Activated naive CD8-positive, alpha-beta T cell treated with anti-CD3 and anti-CD28 coated beads, Interleukin-2, amount 50 U/mL, for 16 hours (primary cell): ENCODE measurements around the gene ZNF622.

Experiments used
- DNase-seq: peaks from one replicate; pipeline ENCODE4 v3.0.0-alpha.2; 2020; ENCODE audit warnings: low read depth, low spot score

The ZNF622 gene

DNA sequence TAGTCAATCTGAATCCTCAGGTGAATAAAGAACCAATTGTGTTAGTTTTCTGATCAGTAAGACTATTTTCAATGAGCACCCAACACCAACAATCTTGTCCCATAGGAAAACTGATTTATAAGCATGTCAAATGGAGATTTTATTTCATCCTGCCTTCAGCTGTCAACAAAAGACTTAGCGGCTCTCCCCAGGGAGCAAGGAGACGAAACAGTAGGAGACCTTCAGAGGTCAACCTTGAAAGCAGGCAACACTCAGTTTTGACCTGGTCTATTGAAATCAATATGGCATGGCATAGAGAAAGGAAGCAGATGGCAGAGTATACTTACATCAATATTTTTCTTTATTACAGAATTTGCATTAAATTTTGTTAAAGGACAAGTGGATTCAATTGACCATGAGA lies 34.1 kb downstream of the ZNF622 start:
- no peak for DNase-seq

DNA sequence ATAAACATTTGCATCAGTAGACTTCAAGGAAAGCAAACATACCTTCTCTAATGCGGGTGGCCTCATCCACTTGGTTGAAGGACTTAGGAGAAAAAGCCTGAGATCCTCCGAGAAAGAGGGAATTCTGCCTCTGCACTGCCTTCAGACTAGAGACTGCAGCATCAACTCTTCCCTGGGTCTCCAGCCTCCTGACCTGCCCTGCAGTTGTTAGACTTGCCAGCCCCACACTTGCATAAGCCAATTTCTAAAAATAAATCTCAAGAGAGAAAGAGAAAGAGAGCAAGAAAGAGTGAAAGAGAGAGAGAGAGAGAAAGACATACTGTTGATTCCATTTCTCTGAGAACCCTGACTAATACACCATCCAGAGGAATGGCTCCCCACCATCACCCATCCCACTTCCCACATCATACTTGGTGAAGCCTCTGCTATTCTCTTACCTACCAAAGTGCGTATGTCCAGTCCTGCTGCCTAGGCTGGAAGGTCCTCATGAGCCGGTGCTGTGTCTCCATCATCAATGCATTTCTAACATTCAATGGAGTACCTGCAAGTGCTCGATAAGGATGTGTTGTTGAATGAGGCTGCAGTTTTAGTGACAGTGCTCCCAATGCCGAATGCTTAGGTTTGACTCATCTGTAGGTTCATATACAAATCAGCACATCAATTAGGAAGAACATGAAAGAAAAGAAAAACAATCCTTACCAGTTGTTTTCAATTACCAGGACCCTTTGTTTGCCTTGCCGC lies 35.1 kb downstream of the ZNF622 start:
- DNase-seq: no peak

DNA sequence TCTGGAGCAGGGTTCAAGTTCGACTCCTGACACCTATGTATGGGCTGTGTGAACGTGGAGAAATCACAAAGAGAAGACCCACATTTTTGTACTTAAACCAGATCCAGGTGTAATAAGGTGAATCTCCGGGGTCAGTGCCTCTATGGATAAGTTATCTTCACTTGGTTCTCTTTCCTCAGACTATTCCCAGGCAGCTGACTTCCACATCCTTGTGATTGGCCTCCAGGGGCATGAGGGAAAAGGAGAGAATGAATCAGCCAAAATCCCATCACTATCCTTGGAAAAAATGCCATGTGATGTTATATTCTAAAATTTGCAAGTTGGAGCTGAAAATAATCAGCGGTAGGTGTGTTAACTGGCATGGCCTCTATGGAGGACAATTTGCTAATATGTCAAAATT lies 37.2 kb downstream of the ZNF622 start:
- DNase-seq: no peak

DNA sequence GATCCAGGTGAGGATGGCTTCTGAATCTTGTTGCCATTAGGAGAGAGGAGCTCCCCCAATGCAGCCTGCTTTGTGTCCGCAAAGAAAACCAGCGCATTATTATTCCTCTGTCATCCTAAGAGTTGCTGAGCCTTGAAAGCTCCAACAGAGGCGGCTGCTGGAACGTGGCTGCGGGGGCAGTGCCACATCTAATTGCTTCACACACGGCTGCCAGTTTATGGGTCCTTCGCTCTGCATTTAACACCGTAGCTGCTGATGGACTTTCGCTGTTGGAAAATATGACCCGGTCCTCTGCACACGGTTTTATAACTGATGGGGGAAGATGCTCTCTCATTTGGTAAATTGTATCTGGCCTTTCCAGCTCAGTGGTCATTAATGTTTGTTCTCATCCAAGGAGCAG lies 38.0 kb downstream of the ZNF622 start:
- no peak for DNase-seq

DNA sequence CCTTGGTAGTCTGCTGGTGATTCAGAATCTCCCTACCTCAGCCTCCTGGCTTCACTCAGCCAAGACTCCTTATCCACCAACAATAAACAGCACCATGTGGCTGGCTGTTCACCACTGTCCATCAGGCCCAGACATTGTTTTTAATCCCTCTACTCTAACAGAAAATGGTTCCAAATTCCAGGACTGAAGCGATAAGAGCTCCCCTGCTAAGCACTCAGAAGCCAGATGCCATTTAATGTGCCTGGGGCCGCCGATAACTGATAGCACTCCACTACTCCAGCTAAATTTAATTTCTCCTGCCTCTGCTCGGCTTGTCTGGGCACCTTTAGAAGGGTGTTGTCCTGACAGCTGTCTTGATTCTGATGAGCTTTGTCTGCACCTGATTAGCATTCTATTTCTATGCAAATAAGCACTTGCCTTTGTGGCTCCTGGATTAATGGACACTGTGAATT lies 47.1 kb downstream of the ZNF622 start:
- no peak for DNase-seq

DNA sequence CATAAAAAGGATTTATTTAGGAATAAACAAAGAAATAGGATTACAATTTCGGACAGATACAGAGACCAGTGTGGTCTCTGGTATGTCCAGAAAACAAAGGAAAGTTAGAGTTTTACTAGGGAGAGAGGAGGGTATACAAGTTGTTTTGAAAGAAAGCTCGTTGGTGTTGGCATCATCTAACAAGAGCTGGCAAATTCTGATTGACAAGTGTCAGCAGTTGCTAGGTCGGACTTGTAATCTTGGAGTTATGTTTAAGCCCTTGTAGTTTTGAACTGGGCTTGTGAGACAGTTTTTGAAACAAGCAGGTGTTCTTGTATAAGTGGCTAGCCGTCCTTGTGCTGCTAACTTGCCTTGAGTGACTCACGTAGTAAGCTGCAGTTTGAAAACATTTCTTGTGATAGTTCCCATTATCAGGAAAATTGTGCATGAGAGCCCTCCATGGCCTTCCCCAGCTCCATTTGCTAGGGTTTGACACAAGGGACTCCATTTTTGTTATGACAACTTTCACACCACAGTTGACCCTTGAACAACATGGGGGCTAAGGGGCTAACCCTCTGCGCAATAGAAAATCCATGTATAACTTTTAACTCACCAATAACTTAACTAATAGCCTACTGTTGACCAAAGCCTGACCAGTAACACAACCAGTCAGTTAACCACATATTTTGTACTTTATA lies 48.1 kb downstream of the ZNF622 start:
- DNase-seq: no peak

DNA sequence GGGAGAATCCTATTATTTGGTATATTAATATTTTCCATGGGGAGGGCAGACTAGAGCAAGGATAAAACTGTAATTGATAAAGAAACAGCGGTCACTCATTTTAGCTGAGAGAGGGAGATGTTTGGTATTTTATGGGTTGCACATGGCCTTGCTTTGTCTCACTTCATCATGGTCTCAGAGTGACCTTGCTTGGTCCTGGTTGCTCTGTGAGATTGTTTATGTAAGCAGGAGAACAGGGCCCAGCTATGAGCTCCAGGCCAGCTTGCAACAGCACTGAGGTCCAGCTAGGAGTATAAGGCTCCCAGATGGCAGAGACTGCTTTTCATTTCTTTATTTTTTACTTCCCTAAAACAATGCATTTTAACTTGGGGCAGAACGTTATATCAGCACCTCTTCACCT lies 50.7 kb downstream of the ZNF622 start:
- DNase-seq: no peak

DNA sequence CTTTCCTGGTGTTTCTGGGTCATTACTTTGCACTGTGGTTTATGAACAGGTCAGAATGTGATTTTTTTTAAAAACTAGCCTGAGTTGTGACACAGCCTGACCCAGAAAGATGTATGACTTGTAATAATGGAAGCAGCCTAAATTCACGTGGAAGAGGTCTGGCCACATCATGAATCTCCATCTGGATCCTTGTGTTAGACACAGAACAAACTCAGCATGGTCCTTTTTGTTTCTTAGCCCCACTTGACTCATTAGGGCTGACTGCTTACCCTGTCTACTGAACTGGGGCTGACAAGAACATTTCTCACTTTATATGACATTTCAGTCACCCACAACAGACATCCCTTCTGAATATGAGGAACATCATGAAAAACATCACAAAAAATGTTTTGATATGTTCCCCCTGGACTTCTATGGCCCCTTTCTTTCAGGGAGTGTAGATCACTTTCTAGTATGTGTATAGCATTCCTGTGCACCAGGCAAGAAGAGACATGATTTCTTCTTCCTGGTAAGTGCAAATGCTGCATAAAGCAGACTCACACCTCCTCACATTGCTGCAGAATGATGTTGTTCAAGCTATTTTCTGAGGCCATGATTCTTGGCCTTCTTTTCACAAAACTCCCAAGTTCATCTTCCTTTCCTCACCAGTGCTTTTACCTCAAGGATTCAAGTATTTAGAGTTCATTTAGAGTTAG lies 52.3 kb downstream of the ZNF622 start:
- no peak for DNase-seq

DNA sequence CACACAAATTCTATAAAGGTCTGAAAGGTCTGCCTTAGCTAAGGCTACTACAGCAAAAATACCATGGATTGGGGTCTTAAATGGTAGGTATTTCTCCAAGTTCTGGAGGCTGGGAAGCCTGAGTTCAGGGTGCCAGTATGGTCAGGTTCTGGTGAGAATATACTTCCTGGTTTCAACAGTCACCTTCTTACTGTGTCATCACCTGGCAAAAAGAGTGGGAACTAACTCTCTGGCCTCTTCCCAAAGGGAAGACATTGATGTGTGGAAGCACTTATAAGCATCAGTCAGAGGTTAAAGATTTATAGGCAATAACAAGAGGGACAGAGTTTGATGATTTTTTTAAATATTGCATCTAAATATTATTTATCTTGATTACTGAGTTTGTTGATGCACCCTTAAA lies 53.0 kb downstream of the ZNF622 start:
- DNase-seq: no peak

DNA sequence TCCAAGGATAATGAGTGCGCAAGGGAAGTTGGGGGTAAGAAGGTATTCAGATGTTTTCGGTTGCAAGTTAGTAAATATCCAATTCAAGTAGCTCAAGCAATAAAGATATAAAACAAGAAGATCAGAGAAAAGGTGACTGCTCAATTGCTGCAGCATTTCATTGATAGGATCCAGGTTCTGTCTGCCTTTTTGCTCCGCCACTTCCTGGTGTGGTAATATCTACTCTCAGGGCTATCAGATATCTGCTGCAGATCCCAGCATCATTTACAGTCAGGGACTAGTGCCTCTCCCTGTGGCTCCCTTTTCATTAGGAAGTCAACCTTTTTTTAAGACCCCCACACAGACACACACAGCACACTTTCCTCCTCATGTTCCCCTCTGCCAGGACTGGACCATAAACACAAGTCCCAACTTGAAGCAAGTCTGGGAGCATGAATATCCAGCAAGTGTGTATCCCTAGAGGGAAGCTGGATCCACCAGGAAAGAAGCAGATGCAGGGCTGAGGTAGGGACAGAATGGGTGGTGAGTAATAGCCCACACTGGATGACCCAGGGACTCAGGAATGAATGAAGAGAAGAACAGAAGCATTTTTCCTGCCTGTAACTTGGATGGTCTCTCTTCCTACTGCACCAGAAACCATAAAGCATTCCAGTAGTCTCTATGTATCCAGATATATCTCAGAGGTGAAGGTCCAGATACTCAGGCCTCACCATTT lies 53.7 kb downstream of the ZNF622 start:
- no peak for DNase-seq

DNA sequence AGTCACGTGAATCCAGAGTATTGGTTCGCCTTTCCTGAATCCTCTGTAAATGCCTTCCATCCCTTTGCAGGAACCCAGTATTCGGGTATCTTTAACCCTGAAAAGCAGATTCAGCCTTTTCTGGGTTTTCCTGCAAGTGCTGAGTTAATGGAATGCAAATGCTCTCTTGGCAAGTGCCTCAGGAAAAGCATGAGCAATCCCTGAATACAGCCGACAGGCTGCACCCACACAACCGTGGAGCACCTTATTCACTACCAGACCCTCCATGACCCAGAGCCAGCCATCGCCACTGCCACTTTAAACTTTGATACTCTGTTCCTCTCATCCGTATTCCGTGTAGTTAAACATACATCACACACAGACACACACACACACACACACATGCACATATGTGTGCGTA lies 54.4 kb downstream of the ZNF622 start:
- DNase-seq: no peak

DNA sequence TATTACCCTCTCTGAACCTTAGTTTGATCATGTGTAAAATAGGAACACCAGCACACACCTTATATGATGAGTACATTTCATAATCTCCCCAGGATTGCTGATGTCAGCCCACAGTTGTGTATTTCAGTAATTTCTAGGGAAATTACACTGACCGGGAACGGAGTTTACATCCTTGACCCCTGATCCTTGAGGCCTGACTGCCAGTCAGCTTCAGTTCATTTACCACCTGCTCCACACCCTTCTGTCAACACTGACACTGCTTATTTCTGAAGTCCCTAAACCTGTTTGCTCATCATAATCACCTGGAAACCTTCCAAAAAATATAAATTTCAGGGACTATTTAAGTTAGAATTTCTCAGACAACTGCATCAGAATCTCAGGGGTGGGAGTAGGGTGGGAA lies 55.3 kb downstream of the ZNF622 start:
- DNase-seq: no peak

DNA sequence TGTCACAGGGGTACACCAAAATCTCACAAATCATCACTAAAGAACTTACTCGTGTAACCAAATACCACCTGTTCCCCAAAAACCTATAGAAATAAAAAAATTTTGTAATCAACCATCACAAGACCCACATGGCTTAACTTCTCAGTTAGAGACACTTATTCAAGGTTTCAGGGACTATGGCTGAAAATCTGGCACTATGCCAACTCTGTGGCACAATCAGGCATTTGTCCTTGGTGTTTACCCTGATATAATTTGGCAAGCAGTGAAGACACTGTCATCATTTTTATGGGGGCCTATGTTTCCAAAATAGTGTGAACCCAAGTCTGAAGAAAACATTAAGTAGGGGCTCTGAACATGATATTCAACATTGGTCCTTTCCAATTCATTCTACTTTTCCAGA lies 59.0 kb downstream of the ZNF622 start:
- no peak for DNase-seq

DNA sequence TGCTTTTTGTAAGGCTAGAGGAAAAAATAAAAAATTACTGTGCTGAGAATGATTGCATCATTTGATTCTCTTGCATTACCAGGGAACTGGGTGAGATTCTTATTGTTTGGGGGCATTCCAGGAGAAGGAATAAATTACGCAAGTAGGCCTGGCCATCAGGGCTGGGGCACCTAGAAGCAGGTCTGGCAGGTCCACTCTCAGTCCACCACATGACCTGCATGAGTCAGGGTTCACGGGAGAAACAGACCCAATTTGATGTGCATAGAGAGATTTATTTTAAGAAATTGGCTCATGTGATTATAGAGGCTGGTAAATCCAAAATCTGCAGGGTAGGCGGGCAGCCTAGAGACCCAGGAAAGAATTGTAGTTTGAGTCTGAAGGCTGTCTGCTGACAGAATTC lies 59.6 kb downstream of the ZNF622 start:
- no peak for DNase-seq
